SJCRH30 (cell line): ENCODE results near the gene NUDT4B. TPM values are rescaled to one million over a fixed set of nuclear protein-coding genes. Genes with fewer than 3 reads are reported as not detected.
"Not testable (repeated sequence)": the region's sequence is repeated elsewhere in the genome, so short reads cannot be mapped to it uniquely, and the experiment has no call there.

Source experiments
- DNase-seq, 2 experiments: peaks; one replicate each; pipeline ENCODE4 v3.0.0-alpha.2; 2015 to 2020
- H3K27ac ChIP-seq: fragments of 250-450 bp; sonication (Bioruptor Pico); 2 replicates; pipeline ENCODE4 v1.5.1; 2020; ENCODE audit warnings: mild to moderate bottlenecking, moderate library complexity
- H3K27me3 ChIP-seq: fragments of 250-450 bp; sonication (Bioruptor Pico); 2 replicates; pipeline ENCODE4 v1.5.1; 2020; ENCODE audit warnings: mild to moderate bottlenecking, moderate library complexity
- H3K36me3 ChIP-seq: fragments of 250-450 bp; sonication (Bioruptor Pico); 2 replicates; pipeline ENCODE4 v1.5.1; 2020; ENCODE audit warnings: mild to moderate bottlenecking, moderate library complexity
- H3K4me1 ChIP-seq: fragments of 250-450 bp; sonication (Bioruptor Pico); 2 replicates; pipeline ENCODE4 v1.5.1; 2020; ENCODE audit warnings: mild to moderate bottlenecking, moderate library complexity
- H3K4me3 ChIP-seq: fragments of 250-450 bp; sonication (Bioruptor Pico); 2 replicates; pipeline ENCODE4 v1.5.1; 2020; ENCODE audit warnings: mild to moderate bottlenecking, moderate library complexity
- H3K9me3 ChIP-seq: fragments of 250-450 bp; sonication (Bioruptor Pico); replicated peaks from 2 replicates; pipeline ENCODE4 v1.5.1; 2020; ENCODE audit warnings: mild to moderate bottlenecking, moderate library complexity
- total RNA-seq: library from RNA; depleted of rRNA; stranded (reverse); fragments of >200 nt; shearing (Covaris generic); gene quantifications from 2 replicates; pipeline ENCODE4 v1.2.3, GENCODE V29; 2014; rRNA removed

The NUDT4B gene
- total RNA-seq = 5.8 and 7.3 TPM in 2 replicates

DNA sequence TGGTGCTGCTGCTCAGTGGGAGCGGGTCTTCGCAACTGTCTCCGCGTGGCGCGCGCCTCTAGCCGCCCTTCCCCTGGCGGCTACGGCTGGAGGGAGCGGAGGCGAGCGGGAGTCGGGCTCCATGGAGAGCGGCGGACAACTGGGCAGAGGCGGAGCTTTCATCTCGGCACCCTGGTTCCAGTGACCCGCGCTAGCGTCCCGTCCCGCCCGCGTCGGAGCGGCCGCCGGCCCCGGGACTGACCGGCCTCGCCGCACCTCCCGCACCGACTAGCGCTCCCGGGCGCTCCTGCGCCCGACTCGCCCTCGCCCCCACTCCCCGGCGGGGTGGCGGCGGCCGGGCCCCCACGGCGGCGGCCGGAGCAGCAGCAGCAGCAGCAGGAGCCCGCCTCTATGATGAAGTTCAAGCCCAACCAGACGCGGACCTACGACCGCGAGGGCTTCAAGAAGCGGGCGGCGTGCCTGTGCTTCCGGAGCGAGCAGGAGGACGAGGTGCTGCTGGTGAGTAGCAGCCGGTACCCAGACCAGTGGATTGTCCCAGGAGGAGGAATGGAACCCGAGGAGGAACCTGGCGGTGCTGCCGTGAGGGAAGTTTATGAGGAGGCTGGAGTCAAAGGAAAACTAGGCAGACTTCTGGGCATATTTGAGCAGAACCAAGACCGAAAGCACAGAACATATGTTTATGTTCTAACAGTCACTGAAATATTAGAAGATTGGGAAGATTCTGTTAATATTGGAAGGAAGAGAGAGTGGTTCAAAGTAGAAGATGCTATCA lies at the start of gene NUDT4B:
NUDT4B (plus strand) TSS at position 212 of the 772 bp plus-strand sequence; CDS start at position 391, 179 bp downstream.
- H3K9me3 ChIP-seq, H3K27me3 ChIP-seq, H3K36me3 ChIP-seq, DNase-seq, H3K27ac ChIP-seq, H3K4me3 ChIP-seq, H3K4me1 ChIP-seq: not testable (repeated sequence)

- H3K36me3 ChIP-seq, H3K9me3 ChIP-seq, H3K4me1 ChIP-seq: not testable (repeated sequence)
Measured at GRCh38 chr1:148699357-148699756, 49.2 kb upstream of the NUDT4B start.

GRCh38 chr1:148702242-148702641 lies 46.3 kb upstream of the NUDT4B start:
- H3K27me3 ChIP-seq, H3K4me1 ChIP-seq, H3K27ac ChIP-seq, H3K9me3 ChIP-seq, H3K4me3 ChIP-seq, DNase-seq, H3K36me3 ChIP-seq: not testable (repeated sequence)

More at GRCh38 chr1:148699357-148699756, 49.2 kb upstream of the NUDT4B start:
- not testable (repeated sequence) for H3K27ac ChIP-seq, H3K27me3 ChIP-seq, DNase-seq, H3K4me3 ChIP-seq

- H3K27ac ChIP-seq, DNase-seq, H3K4me3 ChIP-seq, H3K9me3 ChIP-seq, H3K4me1 ChIP-seq, H3K36me3 ChIP-seq, H3K27me3 ChIP-seq: not testable (repeated sequence)
Measured at GRCh38 chr1:148703973-148704591, 44.5 kb upstream of the NUDT4B start.

DNA sequence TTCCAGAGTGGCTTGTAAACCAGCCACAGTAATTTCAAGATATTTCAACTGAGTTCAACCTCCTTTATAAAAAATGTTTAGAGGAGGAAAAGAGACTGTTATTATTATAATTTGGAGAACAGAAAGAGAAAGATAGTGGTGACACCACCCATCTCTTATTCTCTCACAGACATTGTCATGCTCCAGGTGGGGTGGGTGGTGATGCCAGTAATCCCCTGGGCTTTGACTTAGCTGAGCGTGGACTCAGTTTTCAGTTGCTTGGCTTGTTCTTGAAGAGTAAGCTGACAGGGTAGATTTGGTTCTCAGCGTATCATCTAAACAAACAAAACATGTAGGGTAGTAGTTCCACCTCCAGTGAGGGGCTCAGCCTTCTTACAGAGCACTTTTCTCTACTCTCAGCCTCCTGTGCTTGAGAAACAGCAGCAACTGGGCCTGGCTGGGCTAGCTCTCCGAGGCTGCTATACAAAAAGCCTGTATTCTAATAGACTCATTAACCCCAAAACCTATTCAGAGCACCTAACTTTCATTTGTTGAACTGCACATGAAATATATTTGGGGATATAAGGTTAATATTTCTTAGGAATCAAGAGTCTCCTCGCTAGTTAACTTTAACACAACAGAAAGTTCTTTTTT lies 43.1 kb upstream of the NUDT4B start:
- not testable (repeated sequence) for H3K4me1 ChIP-seq, H3K27ac ChIP-seq, DNase-seq, H3K9me3 ChIP-seq, H3K36me3 ChIP-seq, H3K4me3 ChIP-seq, H3K27me3 ChIP-seq

GRCh38 chr1:148708779-148709333 lies 39.7 kb upstream of the NUDT4B start:
- H3K4me1 ChIP-seq, H3K27me3 ChIP-seq, H3K36me3 ChIP-seq, H3K27ac ChIP-seq, H3K4me3 ChIP-seq, DNase-seq, H3K9me3 ChIP-seq: not testable (repeated sequence)

GRCh38 chr1:148710772-148711523 lies 37.6 kb upstream of the NUDT4B start:
- not testable (repeated sequence) for H3K4me1 ChIP-seq, DNase-seq, H3K36me3 ChIP-seq, H3K9me3 ChIP-seq, H3K4me3 ChIP-seq, H3K27me3 ChIP-seq, H3K27ac ChIP-seq

- H3K4me3 ChIP-seq, H3K9me3 ChIP-seq, H3K27me3 ChIP-seq, H3K27ac ChIP-seq, H3K4me1 ChIP-seq, DNase-seq, H3K36me3 ChIP-seq: not testable (repeated sequence)
Measured at GRCh38 chr1:148712353-148712752, 36.2 kb upstream of the NUDT4B start.

DNA sequence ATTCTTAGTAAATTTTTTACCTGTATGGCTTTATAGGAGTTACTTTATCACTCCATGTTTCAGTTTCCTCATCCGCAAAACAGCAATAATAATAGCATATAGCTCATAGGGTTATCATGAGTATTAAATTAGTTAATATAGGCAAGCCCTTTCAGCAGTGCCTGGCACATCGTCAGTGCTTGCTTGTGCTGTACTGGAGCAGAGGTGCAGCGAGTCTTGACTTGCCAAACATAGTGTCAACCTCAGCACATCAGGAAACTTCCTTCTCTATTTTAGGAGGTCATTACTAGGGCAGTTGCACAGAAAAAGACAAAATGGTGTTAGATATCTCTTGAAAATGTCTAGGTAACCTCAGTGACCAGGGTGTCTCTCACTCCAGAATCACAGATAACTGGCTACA lies 33.1 kb upstream of the NUDT4B start:
- not testable (repeated sequence) for H3K27ac ChIP-seq, H3K9me3 ChIP-seq, DNase-seq, H3K36me3 ChIP-seq, H3K4me1 ChIP-seq, H3K4me3 ChIP-seq, H3K27me3 ChIP-seq

GRCh38 chr1:148716966-148717520 lies 31.5 kb upstream of the NUDT4B start:
- H3K36me3 ChIP-seq, H3K4me1 ChIP-seq, DNase-seq, H3K4me3 ChIP-seq, H3K27ac ChIP-seq, H3K27me3 ChIP-seq, H3K9me3 ChIP-seq: not testable (repeated sequence)

DNA sequence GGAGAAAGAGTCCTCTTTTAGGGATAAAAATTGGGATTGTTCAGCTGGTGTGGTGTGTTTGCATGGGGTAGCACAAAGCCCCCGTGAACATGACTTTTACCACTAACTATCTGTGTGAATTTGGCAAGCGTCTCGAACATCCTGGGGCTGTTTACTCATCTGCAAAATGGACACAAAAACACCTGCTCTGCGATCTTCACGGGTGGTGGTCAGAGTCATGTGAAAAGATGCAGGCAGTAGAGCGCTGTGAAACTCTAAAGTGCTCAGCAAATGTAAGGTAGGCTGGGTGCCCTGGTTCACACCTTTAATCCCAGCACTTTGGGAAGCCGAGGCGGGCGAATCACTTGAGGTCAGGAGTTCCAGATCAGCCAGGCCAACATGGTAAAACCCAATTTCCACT lies 27.7 kb upstream of the NUDT4B start:
- H3K27ac ChIP-seq, DNase-seq, H3K9me3 ChIP-seq, H3K4me1 ChIP-seq, H3K27me3 ChIP-seq, H3K4me3 ChIP-seq, H3K36me3 ChIP-seq: not testable (repeated sequence)

- not testable (repeated sequence) for H3K4me1 ChIP-seq, DNase-seq, H3K27ac ChIP-seq, H3K9me3 ChIP-seq, H3K36me3 ChIP-seq, H3K4me3 ChIP-seq, H3K27me3 ChIP-seq
Measured at GRCh38 chr1:148722758-148723157, 25.8 kb upstream of the NUDT4B start.

DNA sequence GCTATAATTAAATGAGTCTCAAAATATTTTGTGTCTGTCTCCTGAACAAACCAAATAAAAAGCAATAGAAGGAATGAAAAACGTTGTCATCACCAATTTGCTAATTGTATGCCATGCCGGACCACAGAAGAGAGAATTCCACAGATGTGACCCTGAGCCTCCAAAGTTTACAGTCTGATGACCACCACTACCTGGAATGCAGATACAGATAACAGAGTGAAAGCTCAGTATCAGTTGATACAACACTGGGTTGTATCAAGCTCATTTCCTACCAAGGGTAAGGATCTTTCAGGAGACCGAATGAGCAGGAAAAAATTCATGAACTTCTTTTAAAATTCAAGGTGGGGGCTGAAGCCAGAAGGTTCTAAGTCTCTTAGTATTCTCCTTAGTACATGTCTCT lies 25.1 kb upstream of the NUDT4B start:
- not testable (repeated sequence) for H3K36me3 ChIP-seq, H3K9me3 ChIP-seq, DNase-seq, H3K4me1 ChIP-seq, H3K27me3 ChIP-seq, H3K27ac ChIP-seq, H3K4me3 ChIP-seq

DNA sequence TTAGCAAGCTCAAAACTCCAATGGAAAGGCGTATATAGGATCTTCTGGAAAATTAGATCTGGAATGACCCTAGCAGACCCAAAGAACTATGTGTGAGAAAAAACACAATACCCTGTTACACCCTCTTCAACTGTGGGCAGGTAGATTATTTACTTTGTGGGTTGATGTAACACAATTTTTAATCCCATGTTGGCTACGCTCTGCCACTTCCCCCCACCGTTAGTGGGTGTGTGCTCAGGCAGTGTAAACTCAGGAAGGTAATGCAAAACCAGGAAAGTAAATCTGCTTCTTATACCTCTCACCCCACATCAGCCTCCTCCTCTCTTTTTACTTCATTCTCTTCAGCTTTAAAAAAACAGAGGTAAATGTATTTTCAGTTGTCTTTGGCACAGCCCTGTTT lies 23.7 kb upstream of the NUDT4B start:
- H3K4me1 ChIP-seq, H3K27ac ChIP-seq, DNase-seq: not testable (repeated sequence)

More for the DNA sequence above, 23.7 kb upstream of the NUDT4B start:
- H3K36me3 ChIP-seq, H3K9me3 ChIP-seq, H3K4me3 ChIP-seq, H3K27me3 ChIP-seq: not testable (repeated sequence)
